KMS-11 (cell line): ENCODE measurements around the gene ARHGAP4.

Experiments
- H2AFZ ChIP-seq: fragments of 200-600 bp; sonication (generic); 2 replicates; pipeline ENCODE4 v1.6.1; 2016; ENCODE audit warnings: antibody characterized with exemption, mixed run types, low read depth
- H3K27ac ChIP-seq: fragments of 200-600 bp; sonication (generic); 2 replicates; pipeline ENCODE4 v1.6.1; 2016; ENCODE audit warnings: mild to moderate bottlenecking, mixed run types
- H3K27me3 ChIP-seq: fragments of 200-600 bp; sonication (generic); 2 replicates; pipeline ENCODE4 v1.6.1; 2017; ENCODE audit warnings: mild to moderate bottlenecking, low read depth, mixed run types, moderate library complexity; ENCODE audit not compliant: insufficient read depth
- H3K36me3 ChIP-seq: fragments of 200-600 bp; sonication (generic); 2 replicates; pipeline ENCODE4 v1.6.1; 2017; ENCODE audit warnings: mild to moderate bottlenecking, mixed run types; ENCODE audit not compliant: insufficient read depth
- H3K4me1 ChIP-seq: fragments of 200-600 bp; sonication (generic); 2 replicates; pipeline ENCODE4 v1.6.1; 2016; ENCODE audit warnings: mild to moderate bottlenecking, low read depth, mixed run types; ENCODE audit not compliant: poor library complexity, severe bottlenecking
- H3K4me2 ChIP-seq: fragments of 200-600 bp; sonication (generic); 2 replicates; pipeline ENCODE4 v1.7.0; 2016; ENCODE audit warnings: mild to moderate bottlenecking, mixed run types
- H3K4me3 ChIP-seq: fragments of 200-600 bp; sonication (generic); IDR thresholded peaks from 2 replicates; pipeline ENCODE4 v1.6.1; 2017; ENCODE audit warnings: low read depth, low read length, mixed read lengths; ENCODE audit not compliant: insufficient read depth
- H3K79me2 ChIP-seq: fragments of 200-600 bp; sonication (generic); 2 replicates; pipeline ENCODE4 v1.6.1; 2016; ENCODE audit warnings: low read depth, mixed run types; ENCODE audit not compliant: insufficient read depth
- H3K9ac ChIP-seq: fragments of 200-600 bp; sonication (generic); 2 replicates; pipeline ENCODE4 v1.6.1; 2016; ENCODE audit warnings: mild to moderate bottlenecking, mixed run types
- H4K20me1 ChIP-seq: fragments of 200-600 bp; sonication (generic); 2 replicates; pipeline ENCODE4 v1.6.1; 2016; ENCODE audit warnings: mild to moderate bottlenecking, mixed run types; ENCODE audit not compliant: insufficient read depth
- CTCF ChIP-seq: fragments of 200-600 bp; sonication (generic); conservative IDR thresholded peaks from 2 replicates; pipeline ENCODE4 v1.6.1; 2017; ENCODE audit warnings: low read depth, mild to moderate bottlenecking, antibody characterized with exemption, low read length, moderate library complexity, mixed read lengths

ARHGAP4 gene

GRCh38 chrX:153879741-153880439 is 46.2 kb downstream of the ARHGAP4 start:
- Histone ChIP-seq H3K36me3 (no peaks in the 10 kb centered on the region), H3K4me1 (no peaks in the 10 kb centered on the region), H3K4me3 (no peak overlapping the region), H3K9ac (no peak overlapping the region), H2AFZ (no peak overlapping the region), H3K4me2 (no peak overlapping the region), H3K27me3 (peaks cover 34% of the 10 kb centered on the region; the same call in 1 of the 2 replicates), H3K27ac (no peak overlapping the region), H3K79me2 (no peaks in the 10 kb centered on the region), H4K20me1 (no peaks in the 10 kb centered on the region)
- no peak for TF ChIP-seq CTCF

DNA sequence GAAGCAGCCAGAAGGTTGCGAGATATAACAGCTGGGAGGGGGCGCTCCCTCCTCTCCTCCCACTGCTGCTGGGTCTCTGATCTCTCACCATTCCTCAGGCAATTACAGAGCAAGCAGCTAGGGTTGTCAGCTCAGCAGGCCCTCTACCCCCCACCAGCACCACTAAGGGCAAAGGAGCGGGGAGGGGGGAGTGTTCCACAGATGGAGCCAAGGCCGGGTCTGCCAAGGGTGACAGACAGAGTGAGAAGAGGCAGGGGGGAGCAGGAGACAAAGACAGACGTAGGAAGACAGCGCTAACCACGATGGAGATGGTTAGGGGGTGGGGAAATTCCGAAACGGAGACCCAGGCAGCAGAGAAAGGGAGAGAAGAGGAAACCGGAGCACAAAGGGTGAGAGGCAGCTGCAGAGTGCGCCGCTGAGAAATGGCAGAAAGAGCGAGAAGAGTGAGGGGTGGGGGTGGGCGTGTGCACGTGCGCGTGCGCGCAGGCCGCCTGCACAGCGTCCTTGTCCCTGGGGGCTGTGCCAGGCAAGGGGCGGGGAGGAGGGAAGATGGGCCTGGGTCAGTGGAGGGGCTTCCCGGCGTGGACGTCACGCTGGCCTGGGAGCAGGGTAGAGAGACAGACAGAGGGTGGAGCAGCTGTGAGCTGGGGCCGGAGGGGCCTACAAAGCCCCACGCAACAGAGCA is 47.0 kb downstream of the ARHGAP4 start:
- Histone ChIP-seq H4K20me1 (no peaks in the 10 kb centered on the region), H3K27ac (no peak overlapping the region), H3K4me2 (no peak overlapping the region), H3K4me1 (no peaks in the 10 kb centered on the region), H3K4me3 (no peak overlapping the region), H2AFZ (no peak overlapping the region), H3K27me3 (peaks cover 38% of the 10 kb centered on the region; the same call in 1 of the 2 replicates), H3K36me3 (no peaks in the 10 kb centered on the region), H3K9ac (no peak overlapping the region), H3K79me2 (no peaks in the 10 kb centered on the region)
- TF ChIP-seq CTCF: no peak

GRCh38 chrX:153878345-153878744 is 47.7 kb downstream of the ARHGAP4 start:
- no peak overlapping the region for H3K27ac ChIP-seq
- H2AFZ ChIP-seq: no peak overlapping the region
- H3K79me2 ChIP-seq: no peaks in the 10 kb centered on the region
- H3K27me3 ChIP-seq: peaks cover 35% of the 10 kb centered on the region; the same call in 1 of the 2 replicates
- H3K36me3 ChIP-seq: no peaks in the 10 kb centered on the region
- no peaks in the 10 kb centered on the region for H3K4me1 ChIP-seq
- no peak overlapping the region for H3K4me2 ChIP-seq
- H3K4me3 ChIP-seq: no peak overlapping the region
- TF ChIP-seq CTCF: no peak
- H3K9ac ChIP-seq: no peak overlapping the region
- no peaks in the 10 kb centered on the region for H4K20me1 ChIP-seq

DNA sequence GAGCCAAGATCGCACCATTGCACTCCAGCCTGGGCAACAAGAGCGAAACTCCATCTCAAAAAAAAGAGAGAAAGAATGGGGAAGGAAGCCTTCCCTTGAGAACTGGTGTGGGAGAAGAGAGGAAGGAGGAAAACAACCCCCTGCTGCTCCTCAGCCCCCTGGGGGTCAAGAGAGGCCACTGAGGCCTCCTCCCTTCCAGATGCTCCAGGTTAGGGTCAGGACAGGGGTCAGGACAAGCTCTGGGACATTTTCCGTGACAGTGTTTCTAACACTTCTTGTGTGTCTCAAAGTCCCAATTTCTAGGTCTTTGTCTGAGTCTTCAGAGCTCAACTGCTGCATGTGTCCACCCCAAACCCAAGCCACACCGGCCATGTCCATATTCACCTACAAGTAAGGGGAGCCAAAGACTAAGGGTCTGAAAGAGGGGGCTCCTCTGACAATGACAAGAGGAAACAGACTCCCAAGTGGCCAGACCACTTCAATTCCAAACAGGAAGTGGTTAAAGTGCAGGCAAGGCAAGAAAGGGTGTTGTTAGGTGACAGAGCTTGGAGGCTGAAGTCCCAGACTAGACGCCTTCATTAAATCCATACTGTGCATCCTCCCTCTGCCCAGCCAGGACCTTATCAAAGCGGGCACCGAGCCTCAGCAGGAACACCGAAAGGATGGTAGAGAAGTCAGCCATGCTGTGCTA is 48.3 kb downstream of the ARHGAP4 start:
- H3K4me1 ChIP-seq: no peaks in the 10 kb centered on the region
- TF ChIP-seq CTCF: no peak
- no peak overlapping the region for H2AFZ ChIP-seq
- H3K27me3 ChIP-seq: peaks cover 32% of the 10 kb centered on the region; the same call in 1 of the 2 replicates
- no peaks in the 10 kb centered on the region for H4K20me1 ChIP-seq
- H3K36me3 ChIP-seq: no peaks in the 10 kb centered on the region
- H3K4me2 ChIP-seq: no peak overlapping the region
- H3K9ac ChIP-seq: no peak overlapping the region
- no peak overlapping the region for H3K4me3 ChIP-seq
- no peak overlapping the region for H3K27ac ChIP-seq
- no peaks in the 10 kb centered on the region for H3K79me2 ChIP-seq
